ENCODE measurements around the gene HSD17B1. TPM values are rescaled to one million over a fixed set of nuclear protein-coding genes. Genes with fewer than 3 reads are reported as not detected.
"Not testable (repeated sequence)": the region's sequence is repeated elsewhere in the genome, so short reads cannot be mapped to it uniquely, and the experiment has no call there.

HSD17B1 gene
- total RNA-seq, 3 donors from 2014 or later, result 1.2 to 5.6 (median 1.8) TPM

DNA sequence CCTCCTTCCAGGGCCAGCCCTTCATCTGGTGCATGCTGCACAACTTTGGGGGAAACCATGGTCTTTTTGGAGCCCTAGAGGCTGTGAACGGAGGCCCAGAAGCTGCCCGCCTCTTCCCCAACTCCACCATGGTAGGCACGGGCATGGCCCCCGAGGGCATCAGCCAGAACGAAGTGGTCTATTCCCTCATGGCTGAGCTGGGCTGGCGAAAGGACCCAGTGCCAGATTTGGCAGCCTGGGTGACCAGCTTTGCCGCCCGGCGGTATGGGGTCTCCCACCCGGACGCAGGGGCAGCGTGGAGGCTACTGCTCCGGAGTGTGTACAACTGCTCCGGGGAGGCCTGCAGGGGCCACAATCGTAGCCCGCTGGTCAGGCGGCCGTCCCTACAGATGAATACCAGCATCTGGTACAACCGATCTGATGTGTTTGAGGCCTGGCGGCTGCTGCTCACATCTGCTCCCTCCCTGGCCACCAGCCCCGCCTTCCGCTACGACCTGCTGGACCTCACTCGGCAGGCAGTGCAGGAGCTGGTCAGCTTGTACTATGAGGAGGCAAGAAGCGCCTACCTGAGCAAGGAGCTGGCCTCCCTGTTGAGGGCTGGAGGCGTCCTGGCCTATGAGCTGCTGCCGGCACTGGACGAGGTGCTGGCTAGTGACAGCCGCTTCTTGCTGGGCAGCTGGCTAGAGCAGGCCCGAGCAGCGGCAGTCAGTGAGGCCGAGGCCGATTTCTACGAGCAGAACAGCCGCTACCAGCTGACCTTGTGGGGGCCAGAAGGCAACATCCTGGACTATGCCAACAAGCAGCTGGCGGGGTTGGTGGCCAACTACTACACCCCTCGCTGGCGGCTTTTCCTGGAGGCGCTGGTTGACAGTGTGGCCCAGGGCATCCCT, 9.3 kb upstream of the HSD17B1 start:
- H3K36me3 ChIP-seq, result no peaks in the 10 kb centered on the region
- H3K4me3 ChIP-seq, result no peak overlapping the region
- H3K9me3 ChIP-seq, result no peaks in the 10 kb centered on the region
- H3K4me1 ChIP-seq, result no peaks in the 10 kb centered on the region
- DNase-seq (ENCODE audit: low spot score in 2 of 2), result no peak
- TF ChIP-seq POLR2A (IDR thresholded peaks at IDR 0.05), result no peak
- TF ChIP-seq, protein P1, sequence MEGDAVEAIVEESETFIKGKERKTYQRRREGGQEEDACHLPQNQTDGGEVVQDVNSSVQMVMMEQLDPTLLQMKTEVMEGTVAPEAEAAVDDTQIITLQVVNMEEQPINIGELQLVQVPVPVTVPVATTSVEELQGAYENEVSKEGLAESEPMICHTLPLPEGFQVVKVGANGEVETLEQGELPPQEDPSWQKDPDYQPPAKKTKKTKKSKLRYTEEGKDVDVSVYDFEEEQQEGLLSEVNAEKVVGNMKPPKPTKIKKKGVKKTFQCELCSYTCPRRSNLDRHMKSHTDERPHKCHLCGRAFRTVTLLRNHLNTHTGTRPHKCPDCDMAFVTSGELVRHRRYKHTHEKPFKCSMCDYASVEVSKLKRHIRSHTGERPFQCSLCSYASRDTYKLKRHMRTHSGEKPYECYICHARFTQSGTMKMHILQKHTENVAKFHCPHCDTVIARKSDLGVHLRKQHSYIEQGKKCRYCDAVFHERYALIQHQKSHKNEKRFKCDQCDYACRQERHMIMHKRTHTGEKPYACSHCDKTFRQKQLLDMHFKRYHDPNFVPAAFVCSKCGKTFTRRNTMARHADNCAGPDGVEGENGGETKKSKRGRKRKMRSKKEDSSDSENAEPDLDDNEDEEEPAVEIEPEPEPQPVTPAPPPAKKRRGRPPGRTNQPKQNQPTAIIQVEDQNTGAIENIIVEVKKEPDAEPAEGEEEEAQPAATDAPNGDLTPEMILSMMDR (IDR thresholded peaks at IDR 0.05), result no peak
- no peak for TF ChIP-seq POLR2AphosphoS5 (IDR thresholded peaks at IDR 0.05)
- no peak overlapping the region for H3K27ac ChIP-seq
- no peaks in the 10 kb centered on the region for H3K27me3 ChIP-seq
- intact Hi-C loops (cut with DNase I; ENCODE audit: low total_unique reads), result no loop called here

DNA sequence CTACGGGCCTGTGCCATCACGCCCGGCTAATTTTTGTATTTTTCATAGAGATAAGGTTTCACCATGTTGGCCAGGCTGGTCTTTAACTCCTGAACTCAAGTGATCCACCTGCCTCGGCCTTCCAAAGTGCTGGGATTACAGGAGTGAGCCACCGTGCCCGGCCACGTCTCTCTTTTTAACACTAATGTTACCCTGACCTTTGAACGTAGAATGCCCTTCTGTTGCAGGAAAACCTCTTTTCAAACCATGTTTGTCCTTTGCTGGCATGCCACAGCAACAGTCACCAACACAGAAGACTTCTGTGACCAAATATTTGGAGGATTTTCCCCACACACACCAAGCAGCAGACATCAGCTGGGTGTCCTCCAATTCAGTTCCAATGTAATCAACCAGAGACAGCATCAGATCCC, 7.8 kb upstream of the HSD17B1 start:
- no peaks in the 10 kb centered on the region for H3K9me3 ChIP-seq
- H3K27me3 ChIP-seq, result no peaks in the 10 kb centered on the region
- H3K4me1 ChIP-seq, result no peaks in the 10 kb centered on the region
- DNase-seq (ENCODE audit: low spot score in 2 of 2), result no peak
- no peak overlapping the region for H3K4me3 ChIP-seq
- H3K27ac ChIP-seq, result no peak overlapping the region
- TF ChIP-seq POLR2A (IDR thresholded peaks at IDR 0.05) (no peak), POLR2AphosphoS5 (IDR thresholded peaks at IDR 0.05) (no peak)
- TF ChIP-seq, protein P1 (IDR thresholded peaks at IDR 0.05), result no peak
- intact Hi-C loops (cut with DNase I; ENCODE audit: low total_unique reads), result no loop called here
- no peaks in the 10 kb centered on the region for H3K36me3 ChIP-seq

DNA sequence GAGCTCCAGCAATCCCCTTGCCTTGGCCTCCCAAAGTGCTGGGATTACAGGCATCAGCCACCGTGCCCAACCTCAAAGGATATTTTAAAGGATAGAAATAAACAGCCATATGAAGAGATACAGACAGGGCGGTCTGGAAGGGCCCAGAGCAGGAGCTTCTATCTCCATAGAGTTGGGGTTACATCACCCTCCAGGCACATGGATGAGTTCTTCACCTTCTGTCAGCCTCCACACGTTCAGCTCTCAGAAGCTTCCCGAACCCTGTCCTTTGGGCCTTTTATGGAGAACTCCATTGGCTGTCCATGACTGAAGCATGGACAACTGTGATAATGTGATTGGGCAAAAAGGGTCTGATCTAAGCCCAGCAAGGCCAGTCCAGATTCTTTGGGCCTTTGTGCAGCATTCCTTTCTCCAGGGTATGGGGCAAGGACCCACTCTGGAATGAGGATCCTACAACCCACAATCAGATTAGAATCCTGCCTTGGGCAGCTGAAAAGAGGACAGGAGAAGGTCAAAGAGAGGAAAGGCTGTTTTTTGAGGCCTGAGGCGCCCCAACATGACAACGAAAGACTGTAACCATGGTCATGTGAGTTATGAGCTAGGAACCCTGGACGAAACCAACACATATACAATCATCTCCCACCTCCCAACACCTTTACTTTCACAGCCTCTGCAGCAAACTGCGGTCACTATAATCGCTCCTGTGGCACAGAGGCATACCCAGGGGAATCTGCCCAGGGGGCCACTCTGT, 6.8 kb upstream of the HSD17B1 start:
- H3K4me3 ChIP-seq; H3K9me3 ChIP-seq; H3K36me3 ChIP-seq; H3K4me1 ChIP-seq; H3K27me3 ChIP-seq; DNase-seq (ENCODE audit: low spot score in 2 of 2); intact Hi-C loops (cut with DNase I; ENCODE audit: low total_unique reads): not testable (repeated sequence)
- H3K27ac ChIP-seq, result peak overlapping the region in 1 of 2 donors; percentile 22

DNA sequence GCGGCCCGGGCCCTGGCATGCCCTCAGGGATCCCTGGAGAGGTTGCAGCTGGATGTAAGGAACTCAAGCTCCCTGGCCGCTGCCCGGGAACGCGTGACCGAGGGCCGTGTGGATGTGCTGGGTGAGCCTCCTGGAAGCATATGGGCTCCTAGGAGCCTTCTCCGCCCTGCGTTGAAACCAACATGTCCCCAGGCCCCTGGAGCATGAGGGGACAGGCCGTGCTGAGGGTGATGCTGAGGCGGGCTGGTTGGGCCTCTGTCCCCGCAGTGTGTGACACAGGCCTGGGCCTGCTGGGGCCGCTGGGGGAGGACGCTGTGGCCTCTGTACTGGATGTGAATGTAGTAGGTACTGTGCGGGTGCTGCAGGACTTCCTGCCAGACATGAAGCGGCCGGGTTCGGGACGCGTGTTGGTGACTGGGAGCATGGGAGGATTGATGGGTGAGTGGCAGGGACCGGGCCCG, 5.7 kb upstream of the HSD17B1 start:
- Histone ChIP-seq H3K9me3 (no peaks in the 10 kb centered on the region), H3K4me3 (no peak overlapping the region), H3K27ac (peak overlapping the region in 1 of 2 donors; percentile 22), H3K27me3 (no peaks in the 10 kb centered on the region), H3K4me1 (no peaks in the 10 kb centered on the region), H3K36me3 (no peaks in the 10 kb centered on the region)
- no peak for DNase-seq (ENCODE audit: low spot score in 2 of 2)
- intact Hi-C loops (cut with DNase I; ENCODE audit: low total_unique reads), result no loop called here
- TF ChIP-seq, protein P1 (IDR thresholded peaks at IDR 0.05), result no peak
- TF ChIP-seq POLR2AphosphoS5 (IDR thresholded peaks at IDR 0.05) (no peak), POLR2A (IDR thresholded peaks at IDR 0.05) (no peak)

DNA sequence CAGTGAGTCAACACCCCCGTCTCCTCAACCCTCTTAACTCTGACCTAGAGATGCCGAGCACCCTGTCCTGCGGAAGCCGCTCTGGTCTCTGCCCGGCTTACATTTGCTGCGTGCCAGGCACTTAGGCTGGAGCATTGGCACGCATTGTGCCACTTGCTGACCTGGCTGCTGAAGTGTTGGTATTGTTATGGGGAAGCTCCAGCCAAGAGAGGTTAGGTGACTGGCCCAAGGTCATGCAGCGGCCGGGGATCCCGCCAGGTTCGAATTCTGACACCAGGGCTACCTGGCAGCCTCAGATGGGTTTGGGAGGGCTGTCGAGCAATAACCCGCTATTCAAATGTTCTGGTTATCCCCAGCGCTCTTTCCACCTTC, 5.0 kb upstream of the HSD17B1 start:
- Histone ChIP-seq H3K27me3 (no peaks in the 10 kb centered on the region), H3K27ac (no peak overlapping the region), H3K4me3 (peak overlapping the region in 1 of 3 donors; percentile 67), H3K9me3 (no peaks in the 10 kb centered on the region), H3K4me1 (no peaks in the 10 kb centered on the region), H3K36me3 (no peaks in the 10 kb centered on the region)
- DNase-seq (ENCODE audit: low spot score in 2 of 2), result no peak
- intact Hi-C loops (cut with DNase I; ENCODE audit: low total_unique reads), result no loop called here
- no peak for TF ChIP-seq POLR2A (IDR thresholded peaks at IDR 0.05)
- TF ChIP-seq POLR2AphosphoS5 (IDR thresholded peaks at IDR 0.05), result no peak
- TF ChIP-seq, protein P1 (IDR thresholded peaks at IDR 0.05), result no peak

Data from breast epithelium (tissue), 4 donors.